Memory B cell (primary cell): ENCODE data around the gene PLA2G4F.

Experiments used
- ATAC-seq: fragments of 150-1000 bp; cut with Tn5 transposase; 2 replicates; pipeline ENCODE4 v1.10.0; 2021; ENCODE audit warnings: low read depth, mild to moderate bottlenecking, moderate library complexity
- DNase-seq, 2 donors: peaks; one replicate each; pipeline ENCODE4 v3.0.0; 2022; ENCODE audit warnings: low spot score in 2 of 2
- H3K27ac Mint-ChIP-seq: one replicate; pipeline ENCODE4 v1.8.0; 2022; ENCODE audit warnings: mild to moderate bottlenecking, moderate library complexity, mixed read lengths
- H3K27me3 Mint-ChIP-seq: one replicate; pipeline ENCODE4 v1.8.0; 2022; ENCODE audit warnings: mixed read lengths
- H3K36me3 Mint-ChIP-seq: one replicate; pipeline ENCODE4 v1.8.0; 2022; ENCODE audit warnings: mild to moderate bottlenecking, mixed read lengths
- H3K4me1 Mint-ChIP-seq: one replicate; pipeline ENCODE4 v1.8.0; 2022; ENCODE audit warnings: mixed read lengths
- H3K4me3 Mint-ChIP-seq: one replicate; pipeline ENCODE4 v1.8.0; 2022; ENCODE audit warnings: mild to moderate bottlenecking, moderate library complexity, mixed read lengths
- H3K9me3 Mint-ChIP-seq: one replicate; pipeline ENCODE4 v1.8.0; 2022; ENCODE audit warnings: mixed read lengths

PLA2G4F gene

GRCh38 chr15:42146551-42147430, 9.6 kb downstream of the PLA2G4F start:
- H3K27ac Mint-ChIP-seq, result no peak overlapping the region
- no peak overlapping the region for H3K4me3 Mint-ChIP-seq
- no peaks in the 10 kb centered on the region for H3K4me1 Mint-ChIP-seq
- H3K27me3 Mint-ChIP-seq, result peaks cover 10% of the 10 kb centered on the region
- no peak for DNase-seq
- no peak for ATAC-seq
- no peaks in the 10 kb centered on the region for H3K36me3 Mint-ChIP-seq
- H3K9me3 Mint-ChIP-seq, result no peaks in the 10 kb centered on the region

- DNase-seq (no peak), ATAC-seq (no peak)
- Mint-ChIP-seq H3K36me3 (no peaks in the 10 kb centered on the region), H3K4me1 (no peaks in the 10 kb centered on the region), H3K27ac (no peak overlapping the region), H3K27me3 (peaks cover 10% of the 10 kb centered on the region), H3K9me3 (no peaks in the 10 kb centered on the region), H3K4me3 (no peak overlapping the region)
Observed at GRCh38 chr15:42145546-42146455, 10.6 kb downstream of the PLA2G4F start.

GRCh38 chr15:42144841-42145375, 11.5 kb downstream of the PLA2G4F start:
- Mint-ChIP-seq H3K27ac (no peak overlapping the region), H3K36me3 (no peaks in the 10 kb centered on the region), H3K27me3 (peaks cover 10% of the 10 kb centered on the region), H3K4me1 (no peaks in the 10 kb centered on the region), H3K4me3 (no peak overlapping the region), H3K9me3 (no peaks in the 10 kb centered on the region)
- ATAC-seq (no peak), DNase-seq (no peak)

GRCh38 chr15:42143866-42144625, 12.4 kb downstream of the PLA2G4F start:
- DNase-seq, result no peak
- Mint-ChIP-seq H3K36me3 (no peaks in the 10 kb centered on the region), H3K27me3 (peaks cover 10% of the 10 kb centered on the region), H3K4me1 (no peaks in the 10 kb centered on the region), H3K9me3 (no peaks in the 10 kb centered on the region), H3K27ac (no peak overlapping the region), H3K4me3 (no peak overlapping the region)
- no peak for ATAC-seq

GRCh38 chr15:42143356-42143755, 13.1 kb downstream of the PLA2G4F start:
- Mint-ChIP-seq H3K27me3 (peaks cover 6% of the 10 kb centered on the region), H3K4me3 (no peak overlapping the region), H3K36me3 (no peaks in the 10 kb centered on the region), H3K27ac (no peak overlapping the region), H3K4me1 (no peaks in the 10 kb centered on the region), H3K9me3 (no peaks in the 10 kb centered on the region)
- DNase-seq (no peak), ATAC-seq (no peak)

- peaks cover 2% of the 10 kb centered on the region for H3K4me1 Mint-ChIP-seq
- ATAC-seq, result no peak
- no peaks in the 10 kb centered on the region for H3K36me3 Mint-ChIP-seq
- DNase-seq, result no peak
- H3K9me3 Mint-ChIP-seq, result no peaks in the 10 kb centered on the region
- peaks cover 8% of the 10 kb centered on the region for H3K27me3 Mint-ChIP-seq
- H3K27ac Mint-ChIP-seq, result no peak overlapping the region
- no peak overlapping the region for H3K4me3 Mint-ChIP-seq
Observed at GRCh38 chr15:42141795-42142667, 14.4 kb downstream of the PLA2G4F start.

- H3K27me3 Mint-ChIP-seq, result peaks cover 8% of the 10 kb centered on the region
- H3K4me1 Mint-ChIP-seq, result peaks cover 2% of the 10 kb centered on the region
- H3K27ac Mint-ChIP-seq, result no peak overlapping the region
- DNase-seq, result no peak
- H3K4me3 Mint-ChIP-seq, result no peak overlapping the region
- no peaks in the 10 kb centered on the region for H3K36me3 Mint-ChIP-seq
- no peak for ATAC-seq
- no peaks in the 10 kb centered on the region for H3K9me3 Mint-ChIP-seq
Observed at GRCh38 chr15:42141246-42141645, 15.2 kb downstream of the PLA2G4F start.

- Mint-ChIP-seq H3K27ac (no peak overlapping the region), H3K27me3 (peaks cover 8% of the 10 kb centered on the region), H3K36me3 (no peaks in the 10 kb centered on the region), H3K4me1 (peaks cover 2% of the 10 kb centered on the region), H3K9me3 (no peaks in the 10 kb centered on the region), H3K4me3 (no peak overlapping the region)
- no peak for DNase-seq
- ATAC-seq, result no peak
Observed at GRCh38 chr15:42140383-42141070, 15.9 kb downstream of the PLA2G4F start.

GRCh38 chr15:42139596-42139995, 16.8 kb downstream of the PLA2G4F start:
- Mint-ChIP-seq H3K4me3 (no peak overlapping the region), H3K4me1 (peaks cover 2% of the 10 kb centered on the region), H3K27ac (no peak overlapping the region), H3K9me3 (no peaks in the 10 kb centered on the region), H3K27me3 (peaks cover 4% of the 10 kb centered on the region), H3K36me3 (no peaks in the 10 kb centered on the region)
- DNase-seq, result no peak
- no peak for ATAC-seq

GRCh38 chr15:42138968-42139386, 17.5 kb downstream of the PLA2G4F start:
- H3K27ac Mint-ChIP-seq, result no peak overlapping the region
- H3K27me3 Mint-ChIP-seq, result peaks cover 4% of the 10 kb centered on the region
- H3K4me1 Mint-ChIP-seq, result peaks cover 2% of the 10 kb centered on the region
- ATAC-seq (no peak), DNase-seq (no peak)
- H3K4me3 Mint-ChIP-seq, result no peak overlapping the region
- H3K36me3 Mint-ChIP-seq, result no peaks in the 10 kb centered on the region
- no peaks in the 10 kb centered on the region for H3K9me3 Mint-ChIP-seq

- Mint-ChIP-seq H3K4me1 (peaks cover 2% of the 10 kb centered on the region), H3K4me3 (no peak overlapping the region), H3K27ac (no peak overlapping the region), H3K27me3 (peaks cover 5% of the 10 kb centered on the region), H3K9me3 (no peaks in the 10 kb centered on the region), H3K36me3 (no peaks in the 10 kb centered on the region)
- ATAC-seq (no peak), DNase-seq (no peak)
Observed at GRCh38 chr15:42138411-42138810, 18.0 kb downstream of the PLA2G4F start.

GRCh38 chr15:42137461-42138261, 18.8 kb downstream of the PLA2G4F start:
- DNase-seq (no peak), ATAC-seq (no peak)
- Mint-ChIP-seq H3K36me3 (no peaks in the 10 kb centered on the region), H3K9me3 (no peaks in the 10 kb centered on the region), H3K27me3 (peaks cover 6% of the 10 kb centered on the region), H3K4me3 (no peak overlapping the region), H3K4me1 (peaks cover 2% of the 10 kb centered on the region), H3K27ac (no peak overlapping the region)
